ENCODE data around the gene ULK2.
A peak's percentile ranks its signal among the peaks of the same experiment; 100 is the strongest.
"Not testable (repeated sequence)": the region's sequence is repeated elsewhere in the genome, so short reads cannot be mapped to it uniquely, and the experiment has no call there.

The ULK2 gene

DNA sequence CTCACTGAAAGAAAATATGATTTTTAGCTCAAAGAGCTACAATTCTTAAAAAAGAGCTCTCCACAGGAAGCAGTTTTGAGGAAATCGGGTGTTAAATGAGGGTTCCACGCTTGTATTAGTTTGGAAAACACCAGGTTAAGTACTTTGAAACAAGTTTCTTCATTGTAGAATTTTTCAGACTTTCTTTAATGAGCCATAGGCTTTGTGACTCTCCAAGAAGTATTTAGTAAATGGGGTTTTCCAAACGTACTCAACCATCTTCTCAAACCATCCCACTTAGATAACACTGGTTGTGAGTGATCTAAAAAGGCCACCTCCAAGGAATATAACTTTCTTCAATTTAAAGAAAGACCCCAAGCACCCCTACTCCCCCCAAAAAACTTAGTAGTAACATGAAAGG lies 2.7 kb downstream of the ULK2 start:
- H3K27ac ChIP-seq, result no peak overlapping the region
- TF ChIP-seq, protein P1, sequence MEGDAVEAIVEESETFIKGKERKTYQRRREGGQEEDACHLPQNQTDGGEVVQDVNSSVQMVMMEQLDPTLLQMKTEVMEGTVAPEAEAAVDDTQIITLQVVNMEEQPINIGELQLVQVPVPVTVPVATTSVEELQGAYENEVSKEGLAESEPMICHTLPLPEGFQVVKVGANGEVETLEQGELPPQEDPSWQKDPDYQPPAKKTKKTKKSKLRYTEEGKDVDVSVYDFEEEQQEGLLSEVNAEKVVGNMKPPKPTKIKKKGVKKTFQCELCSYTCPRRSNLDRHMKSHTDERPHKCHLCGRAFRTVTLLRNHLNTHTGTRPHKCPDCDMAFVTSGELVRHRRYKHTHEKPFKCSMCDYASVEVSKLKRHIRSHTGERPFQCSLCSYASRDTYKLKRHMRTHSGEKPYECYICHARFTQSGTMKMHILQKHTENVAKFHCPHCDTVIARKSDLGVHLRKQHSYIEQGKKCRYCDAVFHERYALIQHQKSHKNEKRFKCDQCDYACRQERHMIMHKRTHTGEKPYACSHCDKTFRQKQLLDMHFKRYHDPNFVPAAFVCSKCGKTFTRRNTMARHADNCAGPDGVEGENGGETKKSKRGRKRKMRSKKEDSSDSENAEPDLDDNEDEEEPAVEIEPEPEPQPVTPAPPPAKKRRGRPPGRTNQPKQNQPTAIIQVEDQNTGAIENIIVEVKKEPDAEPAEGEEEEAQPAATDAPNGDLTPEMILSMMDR (conservative IDR thresholded peaks at IDR 0.05), result no peak
- no peak for TF ChIP-seq ZFX (IDR thresholded peaks at IDR 0.05)

DNA sequence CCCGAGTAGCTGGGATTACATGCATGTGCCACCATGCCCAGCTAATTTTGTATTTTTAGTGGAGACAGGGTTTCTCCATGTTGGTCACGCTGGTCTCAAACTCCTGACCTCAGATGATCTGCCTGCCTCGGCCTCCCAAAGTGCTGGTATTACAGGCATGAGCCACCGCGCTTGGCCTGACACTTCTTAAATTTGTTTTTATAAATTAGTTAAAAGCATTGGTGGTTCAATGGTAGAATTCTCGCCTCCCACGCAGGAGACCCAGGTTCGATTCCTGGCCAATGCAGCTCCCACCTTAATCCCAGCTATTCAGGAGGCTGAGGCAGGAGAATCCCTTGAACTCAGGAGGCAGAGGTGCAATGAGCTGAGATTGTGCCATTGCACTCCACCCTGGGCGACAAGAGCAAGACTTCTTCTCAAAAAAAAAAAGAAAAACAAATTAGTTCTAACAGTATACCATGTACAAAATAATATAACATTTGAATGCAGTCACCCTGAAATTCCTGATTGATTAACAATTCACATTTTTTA lies 7.0 kb downstream of the ULK2 start:
- not testable (repeated sequence) for H3K27ac ChIP-seq

DNA sequence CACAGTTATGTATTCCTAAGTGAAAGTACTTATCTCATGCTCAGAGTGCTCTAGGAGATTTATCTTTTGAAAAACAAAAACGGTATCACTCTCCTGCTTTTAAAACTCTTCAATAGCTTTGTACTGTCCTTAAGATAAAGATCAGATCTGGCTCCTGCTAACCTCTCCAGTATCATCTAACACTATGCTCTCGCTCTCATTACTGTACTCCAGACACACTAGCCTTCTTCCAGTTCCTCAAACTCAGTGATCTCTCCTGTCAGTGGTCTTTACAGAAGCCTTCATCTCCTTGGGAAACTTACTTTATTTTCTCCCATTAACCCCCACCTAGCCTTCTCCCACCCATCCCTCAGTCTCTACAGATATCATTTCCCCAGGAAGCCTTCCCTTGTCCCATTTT lies 10.1 kb downstream of the ULK2 start:
- TF ChIP-seq, protein P1 (conservative IDR thresholded peaks at IDR 0.05), result no peak
- no peak for TF ChIP-seq ZFX (IDR thresholded peaks at IDR 0.05)
- H3K27ac ChIP-seq, result no peak overlapping the region

DNA sequence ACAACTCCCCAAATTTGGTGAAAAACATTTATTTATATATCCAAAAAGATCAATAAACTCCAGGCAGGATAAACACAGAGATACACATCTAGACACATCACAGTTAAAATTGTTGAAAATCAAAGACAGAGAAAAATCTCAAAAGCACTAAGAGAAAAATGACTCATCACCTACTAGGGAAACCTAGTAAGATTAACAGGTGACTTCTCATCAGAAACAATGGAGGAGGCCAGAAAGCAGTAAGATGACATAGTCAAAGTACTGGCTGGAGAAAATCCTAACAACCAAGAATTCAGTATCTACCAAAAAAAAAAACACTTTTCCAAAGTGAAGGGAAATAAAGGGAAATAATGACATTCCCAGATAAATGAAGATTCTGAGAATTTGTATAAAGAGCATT lies 33.8 kb downstream of the ULK2 start:
- TF ChIP-seq, protein P1 (conservative IDR thresholded peaks at IDR 0.05), result no peak
- TF ChIP-seq ZFX (IDR thresholded peaks at IDR 0.05), result no peak
- no peak overlapping the region for H3K27ac ChIP-seq

DNA sequence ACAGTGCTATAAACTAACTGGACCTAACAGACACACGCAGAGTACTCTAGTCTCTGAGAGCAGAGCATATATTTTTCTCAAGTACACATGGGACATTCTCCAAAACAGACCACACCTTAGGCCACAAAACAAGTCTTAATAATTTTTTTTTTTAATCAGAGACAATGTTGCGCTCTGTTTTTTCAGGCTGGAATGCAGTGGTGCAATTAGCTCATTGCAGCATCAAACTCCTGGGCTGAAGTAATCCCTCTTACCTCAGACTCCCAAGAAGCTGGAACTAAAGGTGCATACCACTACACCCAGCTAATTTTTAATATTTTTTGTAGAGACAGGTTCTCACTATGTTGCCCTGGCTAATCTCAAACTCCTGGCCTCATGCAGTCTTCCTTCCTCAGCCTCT lies 37.7 kb downstream of the ULK2 start:
- TF ChIP-seq, protein P1 (conservative IDR thresholded peaks at IDR 0.05), result no peak
- TF ChIP-seq ZFX (IDR thresholded peaks at IDR 0.05), result no peak
- no peak overlapping the region for H3K27ac ChIP-seq

DNA sequence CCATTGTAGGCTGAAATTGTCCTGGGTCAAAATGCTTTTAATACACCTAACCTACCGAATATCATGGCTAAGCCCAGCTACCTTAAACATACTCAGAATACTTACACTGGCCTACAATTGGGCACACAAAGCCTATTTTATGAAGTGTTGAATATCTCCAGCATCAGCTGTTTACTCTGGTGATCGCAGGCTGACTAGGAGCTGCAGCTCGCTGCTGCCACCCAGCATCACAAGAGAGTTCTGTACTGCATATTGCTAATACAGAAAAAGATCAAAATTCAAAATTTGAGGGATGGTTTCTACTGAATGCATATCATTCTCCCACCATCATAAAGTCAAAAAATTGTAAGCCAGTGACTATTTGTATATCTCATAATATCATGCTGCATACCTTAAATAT lies 55.3 kb downstream of the ULK2 start:
- TF ChIP-seq ZFX (IDR thresholded peaks at IDR 0.05), result no peak
- TF ChIP-seq, protein P1 (conservative IDR thresholded peaks at IDR 0.05), result peak; percentile 63
- H3K27ac ChIP-seq, result no peak overlapping the region

DNA sequence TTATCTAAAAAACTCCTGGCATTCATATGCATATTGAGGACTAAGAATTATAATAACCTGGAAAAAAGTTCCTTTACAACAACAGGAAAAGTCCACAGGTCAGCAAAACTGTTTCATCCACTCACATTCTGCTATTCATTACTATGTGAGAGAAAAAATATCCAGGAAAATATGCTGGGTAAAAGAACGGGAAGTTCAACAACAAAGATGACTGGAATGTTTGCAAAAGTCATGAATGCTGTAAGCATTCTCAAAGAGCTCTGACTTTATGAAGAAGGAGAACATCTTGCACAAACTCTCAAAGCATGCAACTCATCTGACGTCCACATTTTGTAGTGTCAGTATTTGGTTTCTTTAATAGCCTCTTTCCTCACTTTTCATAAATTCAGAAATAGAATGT lies 62.7 kb downstream of the ULK2 start:
- TF ChIP-seq, protein P1 (conservative IDR thresholded peaks at IDR 0.05), result no peak
- TF ChIP-seq ZFX (IDR thresholded peaks at IDR 0.05), result no peak
- no peak overlapping the region for H3K27ac ChIP-seq

DNA sequence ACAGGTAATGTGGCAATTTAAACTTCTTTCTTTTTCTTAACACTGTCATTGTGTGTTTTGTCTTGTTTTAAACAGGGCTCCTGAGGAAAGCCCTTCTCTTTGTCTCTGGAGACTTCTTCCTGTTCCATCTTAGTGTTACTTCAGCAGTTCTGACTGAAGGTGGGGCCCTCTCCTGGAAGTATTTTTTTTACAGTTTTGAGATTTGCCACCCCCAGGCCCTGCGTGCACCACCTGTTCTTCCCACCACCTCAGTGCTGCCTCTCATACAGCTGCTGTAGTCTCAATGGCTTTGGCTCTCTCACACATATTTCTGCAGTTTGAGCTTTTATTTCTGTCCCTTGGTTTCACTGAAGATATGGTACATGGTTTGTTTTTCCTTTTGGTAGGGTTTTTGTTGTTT lies 67.2 kb downstream of the ULK2 start:
- no peak overlapping the region for H3K27ac ChIP-seq
- TF ChIP-seq, protein P1 (conservative IDR thresholded peaks at IDR 0.05), result no peak; the same call in 1 of the 2 replicates
- TF ChIP-seq ZFX (IDR thresholded peaks at IDR 0.05), result no peak
